Activated naive CD4-positive, alpha-beta T cell treated with Interleukin-2 at 50 U/mL for 16 hours (primary cell): ENCODE results near the gene PZP.

Source experiments
- DNase-seq: peaks from one replicate; pipeline ENCODE4 v3.0.0-alpha.2; 2020

The PZP gene

GRCh38 chr12:9123781-9124382 is 84.3 kb downstream of the PZP start:
- no peak for DNase-seq

- DNase-seq, result no peak
Measured at GRCh38 chr12:9122091-9122609, 86.0 kb downstream of the PZP start.

GRCh38 chr12:9120487-9121184 is 87.6 kb downstream of the PZP start:
- DNase-seq, result no peak

GRCh38 chr12:9118158-9118557 is 90.0 kb downstream of the PZP start:
- DNase-seq, result no peak

GRCh38 chr12:9115731-9116559 is 92.2 kb downstream of the PZP start, which contains the start of gene A2M:
A2M (minus strand) TSS chr12:9115919; CDS start chr12:9115849, 70 bp downstream.
- no peak for DNase-seq

- no peak for DNase-seq
Measured at GRCh38 chr12:9114946-9115345, 93.2 kb downstream of the PZP start.

- no peak for DNase-seq
Measured at GRCh38 chr12:9113987-9114309, 94.2 kb downstream of the PZP start.

- DNase-seq, result no peak
Measured at GRCh38 chr12:9113296-9113986, 94.8 kb downstream of the PZP start.

- no peak for DNase-seq
Measured at GRCh38 chr12:9112076-9112853, 95.9 kb downstream of the PZP start.

- no peak for DNase-seq
Measured at GRCh38 chr12:9111525-9111924, 96.7 kb downstream of the PZP start.

- no peak for DNase-seq
Measured at GRCh38 chr12:9109737-9110491, 98.3 kb downstream of the PZP start.

- DNase-seq, result no peak
Measured at GRCh38 chr12:9109213-9109522, 99.0 kb downstream of the PZP start.

GRCh38 chr12:9108504-9109212 is 99.5 kb downstream of the PZP start:
- DNase-seq, result no peak

GRCh38 chr12:9107542-9107873 is 100.7 kb downstream of the PZP start:
- no peak for DNase-seq

- no peak for DNase-seq
Measured at GRCh38 chr12:9106610-9107541, 101.3 kb downstream of the PZP start.

GRCh38 chr12:9106067-9106466 is 102.1 kb downstream of the PZP start:
- DNase-seq, result no peak

- no peak for DNase-seq
Measured at GRCh38 chr12:9104767-9105423, 103.3 kb downstream of the PZP start.

- DNase-seq, result no peak
Measured at GRCh38 chr12:9104087-9104486, 104.1 kb downstream of the PZP start.

- DNase-seq, result no peak
Measured at GRCh38 chr12:9103050-9103849, 104.9 kb downstream of the PZP start.
